Endothelial cell of umbilical vein (primary cell): ENCODE data around the gene GPN3. TPM values are rescaled to one million over a fixed set of nuclear protein-coding genes. Genes with fewer than 3 reads are reported as not detected.

Source experiments
- BruUV-seq: library from RNA; stranded (reverse); fragments of 400-500 nt; replicated peaks from 2 replicates; lab custom pipeline; 2021; lab: Mats Ljungman, UMichigan
- CTCF ChIA-PET: fragments of 300-600, 350-600 bp; sonication (Branson Sonifier 250); formaldehyde crosslinking; loops from one replicate; lab custom pipeline; 2021; ENCODE audit warnings: antibody characterized with exemption, inconsistent platforms; lab: Charles Lee
- POLR2A ChIA-PET: fragments of 300-600, 350-600 bp; sonication (Branson Sonifier 250); formaldehyde crosslinking; loops from one replicate; lab custom pipeline; 2021; ENCODE audit warnings: antibody characterized with exemption, inconsistent platforms; lab: Charles Lee
- DNase-seq: peaks from one replicate; pipeline ENCODE4 v3.0.0-alpha.2; 2011; ENCODE audit warnings: low read depth, low spot score
- FAIRE-seq: peaks from 2 replicates; lab custom pipeline; 2011; peaks lifted over from hg19 to GRCh38; lab: Jason Lieb, UNC
- H2AFZ ChIP-seq: 2 replicates; pipeline ENCODE4 v1.6.0; 2012; ENCODE audit warnings: low read depth, low read length, control low read depth, inconsistent platforms
- H3K27ac ChIP-seq: 2 replicates; pipeline ENCODE4 v1.5.1; 2011; ENCODE audit warnings: low read depth, mild to moderate bottlenecking, control low read depth, low read length, moderate library complexity; ENCODE audit not compliant: insufficient read depth
- H3K27me3 ChIP-seq, 2 experiments: 2 replicates each; pipeline versions ENCODE4 v1.6.0 to v1.6.1; 2011; ENCODE audit warnings: low read length in 2 of 2, mixed read lengths in 1 of 2; ENCODE audit not compliant: control insufficient read depth in 2 of 2, insufficient read depth in 2 of 2
- H3K36me3 ChIP-seq, 2 experiments: 2 replicates in 1 of 2; 3 replicates in 1 of 2; pipeline ENCODE4 v1.5.1; 2011; ENCODE audit warnings: low read length in 2 of 2, mild to moderate bottlenecking in 1 of 2, moderate library complexity in 1 of 2; ENCODE audit not compliant: control insufficient read depth in 2 of 2, insufficient read depth in 2 of 2; ENCODE audit errors: extremely low read depth in 1 of 2
- H3K4me1 ChIP-seq: 3 replicates; pipeline ENCODE4 v1.5.1; 2011; ENCODE audit warnings: mild to moderate bottlenecking, low read length; ENCODE audit not compliant: control insufficient read depth, insufficient read depth; ENCODE audit errors: extremely low read depth
- H3K4me2 ChIP-seq: 2 replicates; pipeline ENCODE4 v1.6.1; 2011; ENCODE audit warnings: low read length, control low read depth, mixed read lengths; ENCODE audit not compliant: insufficient read depth
- H3K4me3 ChIP-seq, 3 experiments: fragments of 200-600 bp in 1 of 3; sonication (generic), shearing (Covaris generic) in 1 of 3; replicated peaks in 1 of 3; 2 replicates each; pipeline ENCODE4 v1.5.1; 2011 to 2016; ENCODE audit warnings: control low read depth in 3 of 3, low read length in 3 of 3, mild to moderate bottlenecking in 2 of 3, inconsistent platforms in 1 of 3, low read depth in 1 of 3, moderate library complexity in 1 of 3; ENCODE audit not compliant: insufficient read depth in 1 of 3
- H3K79me2 ChIP-seq: 2 replicates; pipeline ENCODE4 v1.6.0; 2012; ENCODE audit warnings: low read length, inconsistent platforms; ENCODE audit not compliant: control insufficient read depth, insufficient read depth
- H3K9ac ChIP-seq: replicated peaks from 2 replicates; pipeline ENCODE3; 2011; ENCODE audit warnings: low read length, control low read depth; ENCODE audit not compliant: insufficient read depth; ENCODE audit errors: extremely low read depth
- H3K9me1 ChIP-seq: replicated peaks from 3 replicates; pipeline ENCODE4 v1.6.0; 2011; ENCODE audit warnings: mild to moderate bottlenecking, low read length; ENCODE audit not compliant: control insufficient read depth, insufficient read depth; ENCODE audit errors: extremely low read depth
- H3K9me3 ChIP-seq: replicated peaks from 2 replicates; pipeline ENCODE4 v1.5.1; 2012; ENCODE audit warnings: low read length, inconsistent platforms; ENCODE audit not compliant: control insufficient read depth, insufficient read depth
- H4K20me1 ChIP-seq: replicated peaks from 2 replicates; pipeline ENCODE3; 2011; ENCODE audit warnings: mild to moderate bottlenecking, low read length; ENCODE audit not compliant: control insufficient read depth, insufficient read depth; ENCODE audit errors: extremely low read depth
- CTCF ChIP-seq, 2 donors: IDR thresholded peaks; 1 replicate in 1 of 2; 2 replicates in 1 of 2; pipeline ENCODE4 v1.5.1; 2011; ENCODE audit warnings: low read length in 2 of 2, mild to moderate bottlenecking in 2 of 2, moderate library complexity in 2 of 2, control low read depth in 1 of 2, inconsistent platforms in 1 of 2, low read depth in 1 of 2; ENCODE audit not compliant: insufficient read depth in 1 of 2; ENCODE audit errors: extremely low read depth in 1 of 2
- EZH2 ChIP-seq: IDR thresholded peaks from 2 replicates; pipeline ENCODE4 v1.6.1; 2012; ENCODE audit warnings: borderline replicate concordance, low read depth, mild to moderate bottlenecking, moderate library complexity, low read length, inconsistent platforms; ENCODE audit not compliant: severe bottlenecking
- FOS ChIP-seq: IDR thresholded peaks from 2 replicates; pipeline ENCODE4 v1.6.1; 2011; ENCODE audit warnings: mild to moderate bottlenecking, low read length, moderate library complexity, borderline replicate concordance; ENCODE audit not compliant: insufficient read depth
- GATA2 ChIP-seq: IDR thresholded peaks from 2 replicates; pipeline ENCODE4 v1.7.0; 2011; ENCODE audit warnings: low read depth, mild to moderate bottlenecking, moderate library complexity, mixed read lengths, low read length; ENCODE audit not compliant: insufficient read length, insufficient read depth
- JUN ChIP-seq: IDR thresholded peaks from 2 replicates; pipeline ENCODE4 v1.6.1; 2011; ENCODE audit warnings: borderline replicate concordance, low read depth; ENCODE audit not compliant: insufficient read length, insufficient read depth
- MAX ChIP-seq: IDR thresholded peaks from 2 replicates; pipeline ENCODE4 v1.6.1; 2011; ENCODE audit not compliant: insufficient read depth, insufficient read length
- MYC ChIP-seq: IDR thresholded peaks from one replicate; pipeline ENCODE4 v1.6.1; 2011; ENCODE audit warnings: mild to moderate bottlenecking, low read depth, low read length
- POLR2A ChIP-seq: IDR thresholded peaks from 2 replicates; pipeline ENCODE4 v1.6.1; 2012; ENCODE audit warnings: low read depth, mild to moderate bottlenecking, control low read depth, low read length
- POLR2AphosphoS5 ChIP-seq: IDR thresholded peaks from 2 replicates; pipeline ENCODE4 v1.6.1; 2012; ENCODE audit warnings: low read depth, mild to moderate bottlenecking, control low read depth, low read length, moderate library complexity; ENCODE audit not compliant: insufficient read depth
- dilution Hi-C: fragments of 300-500 bp; cut with MboI; formaldehyde crosslinking; loops from one replicate; pipeline ENCODE4 v1.15.0; 2019; ENCODE audit warnings: low sequenced_read_pairs; ENCODE audit not compliant: extremely low pct_ligation_motif_present
- intact Hi-C: fragments of 100-400 bp; cut with micrococcal nuclease; formaldehyde crosslinking; loops from one replicate; pipeline ENCODE4 v1.10.0; 2022
- polyA plus RNA-seq, 4 experiments: library from polyadenylated mRNA; depleted of rRNA in 3 of 4; stranded (reverse) in 3 of 4; unstranded in 1 of 4; fragments of >200 nt; gene quantifications; 2 replicates each; pipeline versions ENCODE4 v1.2.1 to v1.2.3, GENCODE V29; 2011 to 2012; ENCODE audit warnings: missing spikeins in 1 of 4
- total RNA-seq: library from RNA; stranded (reverse); gene quantifications from 2 replicates; pipeline ENCODE4 v1.2.3, GENCODE V29; 2021

Gene GPN3
- total and polyA plus RNA-seq, 2 donors (not counting 3 experiments of a cell fraction or from before 2014, with no cell fraction given) = 26.6 to 29.6 TPM

GRCh38 chr12:110449799-110450497 lies 18.1 kb downstream of the GPN3 start, which contains the start of gene ARPC3:
Gene ARPC3, minus strand, starts transcription at chr12:110450337. Its CDS starts 77 bp downstream, at chr12:110450260.
- Histone ChIP-seq H3K9me3 (no peaks in the 10 kb centered on the region), H3K9ac (peak within 1 kb of the TSS; percentile 94), H3K4me2 (peak within 1 kb of the TSS; percentile 44), H4K20me1 (no peaks in the 10 kb centered on the region), H3K27me3 (no peaks in the 10 kb centered on the region), H3K9me1 (no peaks in the 10 kb centered on the region), H2AFZ (peak within 1 kb of the TSS; percentile 81), H3K27ac (peak within 1 kb of the TSS; percentile 89), H3K36me3 (no peaks in the 10 kb centered on the region), H3K79me2 (peaks cover 41% of the 10 kb centered on the region), H3K4me3 (peak within 1 kb of the TSS; percentile 59 to 85 (median 83)), H3K4me1 (peaks cover 5% of the 10 kb centered on the region)
- peak; percentile 87 to 89 for TF ChIP-seq CTCF (IDR thresholded peaks at IDR 0.05; ENCODE audit: extremely low read depth in 1 of 2, insufficient read depth in 1 of 2, low read depth in 1 of 2, low read length in 2 of 2)
- TF ChIP-seq POLR2A = peak; percentile 86
- TF ChIP-seq MYC = peak; percentile 32
- TF ChIP-seq FOS = no peak
- no peak for TF ChIP-seq GATA2
- peak; percentile 94 for TF ChIP-seq POLR2AphosphoS5
- no peak for TF ChIP-seq MAX
- TF ChIP-seq JUN = no peak
- TF ChIP-seq EZH2 = no peak
- dilution Hi-C loops = no loop called here
- POLR2A ChIA-PET = interaction anchor here (0.7 to 1.9 kb wide), 2 partner anchors 18 kb away, joined by 3 to 16 read pairs; partner anchors contain the start of genes FAM216A and GPN3
- TSS peak; percentile 46 for BruUV-seq
- peak; percentile 92 for DNase-seq
- FAIRE-seq = peak; percentile 95
- intact Hi-C loops = loop anchor here (1.0 to 5.0 kb wide), 8 partner anchors 18 to 437 kb away; partner anchors contain the start of genes FAM216A, GPN3, PPP1CC and RAD9B
- CTCF ChIA-PET = interaction anchor here (0.6 to 3.5 kb wide), 32 partner anchors 9 to 848 kb away, joined by 3 to 101 read pairs (median 4); partner anchors contain the start of genes FAM216A, GPN3 and TCTN1
